ENCODE results near the gene TAC3.
"Not testable (repeated sequence)": the region's sequence is repeated elsewhere in the genome, so short reads cannot be mapped to it uniquely, and the experiment has no call there.

TAC3 gene

DNA sequence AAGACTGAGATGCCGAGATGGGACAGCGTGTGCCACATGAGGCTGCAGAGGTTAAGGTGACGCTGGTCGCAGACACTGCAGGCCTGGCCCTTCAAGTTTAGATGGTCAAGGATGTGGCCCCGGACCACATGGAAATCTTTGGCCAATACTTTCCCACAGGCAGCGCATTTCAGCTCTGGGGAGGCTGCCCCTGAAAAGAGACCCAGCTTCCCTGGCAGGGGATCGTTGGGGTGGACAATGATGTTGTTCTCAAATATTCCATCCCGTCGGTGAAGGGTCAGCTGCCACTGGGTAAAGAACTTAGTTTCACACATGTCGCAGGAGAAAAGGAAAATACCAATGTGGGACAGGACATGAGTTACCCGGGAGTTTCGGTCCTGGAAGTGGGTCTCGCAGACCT is 12.9 kb downstream of the TAC3 start:
- no peak for DNase-seq

DNA sequence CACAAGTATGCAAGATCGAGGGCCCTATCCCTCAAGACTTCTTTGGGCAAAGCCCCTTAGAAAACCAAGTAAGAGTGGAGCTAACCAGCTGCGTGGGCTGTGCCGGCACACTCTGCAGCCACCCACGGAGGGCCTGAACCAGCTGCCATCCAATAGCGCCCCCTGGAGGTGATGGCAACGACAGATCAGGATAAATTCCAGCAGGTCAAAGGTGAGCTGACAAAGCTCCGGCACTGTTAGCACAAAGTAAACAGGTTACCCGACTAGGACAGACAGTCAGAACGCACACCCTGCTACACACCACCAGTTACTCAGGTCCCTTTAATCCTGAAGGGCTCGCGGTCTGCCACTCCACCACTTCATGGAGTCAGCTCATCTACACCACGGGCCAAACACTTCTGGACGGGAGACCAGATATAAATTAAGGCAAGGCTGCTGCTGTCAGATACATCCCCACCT is 14.9 kb downstream of the TAC3 start:
- DNase-seq, result peak; percentile 67

DNA sequence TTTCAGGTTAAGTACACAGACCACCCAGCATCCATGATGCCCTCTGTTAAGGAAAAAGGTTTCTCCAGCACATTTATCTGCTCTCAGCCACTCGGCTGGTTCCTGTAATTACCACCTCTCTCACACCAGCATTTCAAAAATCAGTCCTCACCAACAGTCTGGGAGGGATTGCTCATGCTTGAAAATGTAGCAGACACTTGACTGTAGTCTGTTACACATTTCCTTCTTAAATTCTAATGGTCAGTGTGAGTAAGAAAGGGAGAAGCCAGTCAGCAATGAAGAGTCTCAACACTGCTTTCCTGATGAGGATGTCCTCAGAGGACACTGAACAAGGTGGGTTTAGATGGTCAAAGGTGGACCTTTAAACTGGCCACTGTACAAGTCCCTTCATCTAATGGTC is 15.9 kb downstream of the TAC3 start:
- DNase-seq, result no peak

DNA sequence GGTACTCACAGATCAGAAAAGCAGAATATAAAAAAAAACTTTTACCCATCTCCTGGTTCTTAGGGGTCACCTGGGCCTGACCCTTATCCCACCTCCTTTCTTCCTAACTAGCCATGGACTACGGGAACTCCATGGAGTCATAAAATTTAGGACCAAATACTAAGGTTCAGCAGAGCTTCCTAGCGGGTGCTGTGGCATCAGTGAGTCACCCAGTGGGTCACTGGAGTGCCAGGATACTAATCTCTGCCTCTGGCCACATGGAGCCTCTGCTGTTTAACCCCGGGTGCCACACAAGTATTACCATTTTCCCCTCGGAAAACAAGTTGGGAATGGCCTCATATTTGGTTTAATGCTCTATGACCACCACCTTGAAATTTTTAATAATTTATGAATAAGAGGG is 16.9 kb downstream of the TAC3 start:
- DNase-seq, result no peak

DNA sequence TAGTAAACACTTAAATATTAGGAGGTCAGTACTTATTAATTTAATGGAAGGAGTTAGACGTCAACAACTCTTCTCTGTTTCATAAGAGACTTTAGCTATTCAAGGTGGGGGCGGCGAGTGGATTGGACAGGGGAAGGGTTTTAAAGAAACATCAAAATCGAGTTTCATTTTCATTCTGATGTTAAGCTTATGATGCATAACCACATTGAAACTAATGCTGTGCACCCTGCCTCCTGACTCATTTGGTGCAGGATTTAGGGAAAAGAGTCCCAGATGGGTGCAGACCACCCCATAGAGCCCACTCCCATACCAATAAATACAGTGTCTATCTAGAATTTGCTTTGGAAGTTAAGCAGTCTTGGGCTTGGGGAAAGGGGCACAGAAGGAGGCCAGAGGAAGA is 17.3 kb downstream of the TAC3 start:
- no peak for DNase-seq

DNA sequence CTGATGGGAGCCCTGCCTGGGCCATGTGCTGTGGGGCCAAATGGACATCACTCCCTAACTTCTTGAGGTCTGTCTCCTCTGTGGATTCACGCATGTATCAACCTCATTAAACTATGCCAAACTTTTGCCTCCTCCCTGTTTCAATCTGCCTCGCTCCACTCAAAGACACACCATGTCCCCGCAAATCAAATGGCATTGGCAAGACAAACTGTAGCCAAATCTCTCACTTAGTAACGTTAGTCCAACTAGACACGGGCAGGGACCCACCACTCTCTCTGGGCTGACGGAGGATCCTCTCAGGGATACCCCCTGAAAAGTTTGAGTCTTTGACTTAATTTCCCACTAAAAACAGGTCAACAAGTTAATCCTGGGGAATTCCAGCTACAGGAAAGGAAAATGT is 18.0 kb downstream of the TAC3 start:
- DNase-seq, result no peak

DNA sequence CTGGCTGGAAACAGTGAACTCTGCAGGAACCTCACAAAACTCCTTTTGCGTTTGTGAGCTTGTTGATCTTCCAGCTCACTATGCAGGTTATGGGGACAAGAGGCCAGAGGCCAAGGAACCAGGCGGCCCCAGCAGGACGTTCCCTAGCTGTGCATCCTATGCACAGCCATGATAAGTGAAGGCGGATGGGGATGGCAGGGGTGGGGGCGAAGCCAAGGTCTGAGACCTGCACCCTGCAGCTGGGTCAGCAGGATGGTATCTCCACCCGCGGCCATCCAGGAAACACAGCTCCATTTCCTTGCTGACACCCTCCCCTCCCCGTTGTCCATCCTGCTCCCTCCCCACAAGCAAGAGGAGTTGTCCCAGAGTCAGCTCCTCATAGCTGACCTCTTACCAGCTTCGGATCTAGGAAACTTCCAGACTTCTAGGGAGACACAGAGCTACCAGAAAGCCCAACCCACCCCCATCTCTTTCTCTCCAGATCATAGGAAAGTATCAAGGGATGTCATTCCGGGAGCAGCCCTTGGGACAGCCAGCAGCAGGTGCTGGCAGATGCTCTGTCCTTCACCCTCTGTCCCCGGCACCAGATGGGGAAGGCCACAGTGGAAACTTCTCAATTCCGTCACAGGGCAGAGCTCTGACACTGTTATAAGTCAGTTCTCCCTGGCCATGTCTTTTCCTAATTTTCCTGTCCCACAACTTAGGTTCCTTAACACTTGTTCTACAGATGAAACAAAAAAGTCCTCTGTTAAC is 19.4 kb downstream of the TAC3 start:
- DNase-seq, result no peak

DNA sequence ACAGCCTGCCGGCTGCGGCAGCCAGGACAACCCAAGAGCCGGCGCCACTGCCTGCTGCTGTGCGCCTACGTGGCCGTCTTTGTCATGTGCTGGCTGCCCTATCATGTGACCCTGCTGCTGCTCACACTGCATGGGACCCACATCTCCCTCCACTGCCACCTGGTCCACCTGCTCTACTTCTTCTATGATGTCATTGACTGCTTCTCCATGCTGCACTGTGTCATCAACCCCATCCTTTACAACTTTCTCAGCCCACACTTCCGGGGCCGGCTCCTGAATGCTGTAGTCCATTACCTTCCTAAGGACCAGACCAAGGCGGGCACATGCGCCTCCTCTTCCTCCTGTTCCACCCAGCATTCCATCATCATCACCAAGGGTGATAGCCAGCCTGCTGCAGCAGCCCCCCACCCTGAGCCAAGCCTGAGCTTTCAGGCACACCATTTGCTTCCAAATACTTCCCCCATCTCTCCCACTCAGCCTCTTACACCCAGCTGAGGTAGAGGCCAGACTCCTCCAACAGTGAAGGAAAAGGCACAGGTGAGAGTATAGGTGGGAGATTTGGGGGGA is 20.3 kb downstream of the TAC3 start:
- DNase-seq, result no peak

DNA sequence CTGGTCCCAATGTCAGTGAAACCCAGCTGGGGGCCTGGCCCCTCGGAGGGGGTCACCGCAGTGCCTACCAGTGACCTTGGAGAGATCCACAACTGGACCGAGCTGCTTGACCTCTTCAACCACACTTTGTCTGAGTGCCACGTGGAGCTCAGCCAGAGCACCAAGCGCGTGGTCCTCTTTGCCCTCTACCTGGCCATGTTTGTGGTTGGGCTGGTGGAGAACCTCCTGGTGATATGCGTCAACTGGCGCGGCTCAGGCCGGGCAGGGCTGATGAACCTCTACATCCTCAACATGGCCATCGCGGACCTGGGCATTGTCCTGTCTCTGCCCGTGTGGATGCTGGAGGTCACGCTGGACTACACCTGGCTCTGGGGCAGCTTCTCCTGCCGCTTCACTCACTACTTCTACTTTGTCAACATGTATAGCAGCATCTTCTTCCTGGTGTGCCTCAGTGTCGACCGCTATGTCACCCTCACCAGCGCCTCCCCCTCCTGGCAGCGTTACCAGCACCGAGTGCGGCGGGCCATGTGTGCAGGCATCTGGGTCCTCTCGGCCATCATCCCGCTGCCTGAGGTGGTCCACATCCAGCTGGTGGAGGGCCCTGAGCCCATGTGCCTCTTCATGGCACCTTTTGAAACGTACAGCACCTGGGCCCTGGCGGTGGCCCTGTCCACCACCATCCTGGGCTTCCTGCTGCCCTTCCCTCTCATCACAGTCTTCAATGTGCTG is 21.0 kb downstream of the TAC3 start:
- DNase-seq, result no peak

DNA sequence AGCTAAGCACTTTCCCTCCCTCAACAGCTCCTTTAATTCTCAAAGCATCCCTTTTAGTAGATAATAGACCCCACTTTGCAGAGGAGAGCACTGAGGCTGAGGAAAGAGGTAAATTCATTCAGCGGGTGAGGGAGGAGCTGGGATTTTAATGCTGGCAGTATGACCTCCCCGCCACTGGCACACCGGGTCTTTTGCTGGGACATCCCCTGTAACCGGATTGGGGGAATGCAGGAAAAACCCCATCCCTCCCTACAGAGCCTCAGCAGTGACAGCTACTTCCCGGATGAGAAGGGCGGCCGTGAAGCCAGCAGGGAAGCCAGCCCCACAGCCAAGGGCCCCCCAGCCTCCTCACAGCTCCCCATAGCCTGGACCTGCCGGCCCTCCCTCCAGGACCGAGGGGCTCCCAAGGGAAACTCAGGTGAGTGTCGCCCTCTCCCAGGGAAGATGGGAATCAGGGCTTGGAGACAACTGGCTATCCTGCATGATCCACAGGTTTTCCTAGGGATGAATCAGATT is 22.0 kb downstream of the TAC3 start:
- no peak for DNase-seq

DNA sequence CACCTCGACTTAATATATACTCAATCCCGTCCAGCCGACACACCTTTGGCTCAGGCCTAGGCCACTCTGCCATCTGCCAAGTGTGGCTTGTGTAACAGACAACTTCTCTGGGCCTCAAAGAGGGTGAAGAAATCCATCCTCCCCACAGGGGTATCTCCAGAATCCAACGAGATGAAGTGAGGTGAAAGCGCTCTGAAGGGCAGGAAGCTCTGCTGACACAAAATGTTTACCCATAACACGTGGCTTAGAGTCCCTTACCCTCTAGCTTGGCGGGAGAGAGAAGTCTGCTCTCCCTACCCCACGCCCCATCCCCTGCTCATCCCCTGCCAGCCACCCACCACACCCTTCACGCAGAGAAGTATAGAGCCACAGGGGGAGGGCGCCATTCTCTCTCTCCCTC is 23.0 kb downstream of the TAC3 start:
- no peak for DNase-seq

DNA sequence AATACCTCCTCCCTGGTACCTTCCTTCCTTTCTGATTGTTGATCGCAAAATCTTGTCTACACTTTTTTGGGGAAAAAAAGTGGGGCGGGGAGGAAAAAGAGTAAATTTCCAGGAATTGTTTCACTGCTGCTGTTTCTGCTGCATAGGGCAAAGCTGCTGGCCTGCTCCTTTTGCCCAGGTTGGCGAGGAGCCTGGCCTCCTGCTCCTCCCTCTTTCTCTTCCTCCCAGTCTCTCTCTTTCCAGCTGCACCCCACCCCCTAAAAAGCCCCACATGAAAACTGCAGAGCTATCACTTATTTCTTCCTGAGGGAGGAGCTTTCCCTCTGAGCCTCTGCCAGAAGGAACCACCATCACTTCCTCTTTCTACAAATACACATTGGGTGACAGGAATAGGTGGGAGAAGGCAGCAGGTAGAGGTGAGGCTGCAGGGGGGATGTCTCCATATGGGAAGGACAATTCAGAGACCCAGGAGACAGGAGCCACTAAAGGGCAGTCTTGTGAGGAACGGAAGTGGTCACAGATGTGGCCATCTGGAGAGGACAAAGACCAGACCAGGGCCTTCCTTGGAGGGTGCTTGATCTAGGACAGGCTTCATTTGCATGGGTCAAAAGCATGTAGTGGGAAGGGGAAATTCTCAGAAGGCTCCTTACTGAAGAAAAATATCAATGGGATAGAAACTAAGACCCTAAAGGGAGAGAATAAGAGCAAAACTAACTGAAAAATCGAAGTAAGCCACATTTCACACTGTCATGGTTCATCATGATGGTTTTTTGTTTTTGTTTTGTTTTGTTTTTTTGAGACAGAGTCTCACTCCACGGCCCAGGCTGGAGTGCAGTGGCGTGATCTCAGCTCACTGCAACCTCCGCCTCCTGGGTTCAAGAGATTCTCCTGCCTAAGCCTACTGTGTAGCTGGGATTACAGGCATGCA is 24.7 kb downstream of the TAC3 start:
- DNase-seq, result no peak

DNA sequence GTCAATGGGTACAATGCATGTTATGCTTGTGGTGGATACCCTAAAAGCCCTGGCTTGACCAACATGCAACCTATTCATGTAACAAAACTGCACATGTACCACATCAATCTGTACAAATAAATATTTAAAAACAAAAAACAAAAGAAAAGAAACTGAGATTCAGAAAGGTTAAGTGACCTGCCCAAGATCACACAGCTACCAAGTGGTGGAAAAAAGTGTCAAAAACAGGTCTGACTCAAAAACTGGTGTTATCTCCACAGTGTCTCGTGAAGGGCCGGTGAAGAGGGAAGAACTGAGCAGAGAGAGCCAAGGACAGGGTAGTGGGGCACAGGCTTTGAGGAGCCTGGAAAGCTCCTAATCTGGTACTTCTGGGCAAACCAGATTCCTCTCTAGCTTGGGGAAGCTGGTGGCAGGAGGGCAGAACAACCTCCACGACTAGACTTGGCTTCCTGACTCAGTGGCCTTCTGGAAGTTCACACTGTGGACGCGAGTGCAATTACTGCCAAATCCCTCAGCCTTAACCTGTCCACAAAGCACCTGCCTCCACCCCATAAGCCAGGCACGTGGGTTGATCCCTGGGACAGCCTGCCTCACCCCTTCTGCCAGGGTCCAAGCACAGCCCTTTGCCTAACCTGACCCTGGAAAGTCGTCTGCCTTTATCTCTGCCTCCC is 25.5 kb downstream of the TAC3 start:
- DNase-seq, result no peak

DNA sequence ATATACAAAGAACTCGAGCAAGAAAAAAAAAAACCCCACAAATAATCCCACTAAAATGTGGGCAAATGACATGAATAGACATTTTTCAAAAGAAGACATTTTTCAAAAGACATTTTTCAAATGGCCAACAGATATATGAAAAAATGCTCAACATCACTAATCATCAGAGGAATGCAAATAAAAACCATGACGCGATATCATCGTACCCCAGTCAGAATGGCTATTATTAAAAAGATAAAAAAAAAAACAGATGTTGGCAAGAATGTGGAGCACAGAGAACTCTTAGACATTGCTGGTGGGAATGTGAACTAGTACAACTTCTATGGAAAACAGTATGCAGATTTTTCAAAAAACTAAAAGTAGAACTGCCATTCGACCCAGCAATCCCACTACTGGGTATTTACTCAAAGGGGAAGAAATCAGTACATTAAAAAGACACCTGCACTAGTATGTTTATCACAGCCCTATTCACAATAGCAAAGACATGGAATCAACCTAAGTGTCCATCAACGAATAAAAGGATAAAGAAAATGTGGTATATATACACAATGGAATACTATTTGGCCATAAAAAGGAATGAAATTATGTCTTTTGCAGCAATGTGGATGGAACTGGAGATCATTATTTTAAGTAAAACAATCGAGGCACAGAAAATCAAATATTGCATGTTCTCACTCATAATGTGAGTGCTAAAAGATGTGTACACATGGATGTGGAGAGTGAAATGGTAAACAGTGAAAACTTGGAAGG is 26.3 kb downstream of the TAC3 start:
- no peak for DNase-seq

DNA sequence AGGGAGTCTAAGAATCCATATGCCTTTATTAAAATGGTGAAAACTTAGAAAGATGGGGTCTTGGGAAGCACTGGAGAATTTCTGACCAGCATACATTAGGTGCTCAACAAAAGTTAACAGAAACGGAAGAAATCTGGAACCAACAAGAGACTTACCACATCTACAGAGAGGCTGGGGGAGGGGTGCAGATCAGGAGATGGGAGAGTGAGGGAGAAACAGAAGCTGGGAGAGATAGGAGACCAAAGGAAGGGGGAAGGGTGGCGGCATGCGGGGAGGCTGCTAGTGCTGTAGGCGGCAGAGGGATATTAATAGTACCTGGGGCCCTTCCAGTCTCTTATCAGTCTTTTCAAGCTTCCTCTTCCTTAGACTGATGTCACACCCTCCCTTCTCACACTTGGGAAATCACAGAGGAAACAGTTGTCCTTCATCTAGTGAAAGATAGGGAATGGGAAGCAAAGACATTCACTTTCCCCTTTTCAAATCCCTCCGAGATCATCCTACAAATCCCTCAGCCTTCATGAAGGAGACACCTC is 28.1 kb downstream of the TAC3 start:
- DNase-seq, result no peak

DNA sequence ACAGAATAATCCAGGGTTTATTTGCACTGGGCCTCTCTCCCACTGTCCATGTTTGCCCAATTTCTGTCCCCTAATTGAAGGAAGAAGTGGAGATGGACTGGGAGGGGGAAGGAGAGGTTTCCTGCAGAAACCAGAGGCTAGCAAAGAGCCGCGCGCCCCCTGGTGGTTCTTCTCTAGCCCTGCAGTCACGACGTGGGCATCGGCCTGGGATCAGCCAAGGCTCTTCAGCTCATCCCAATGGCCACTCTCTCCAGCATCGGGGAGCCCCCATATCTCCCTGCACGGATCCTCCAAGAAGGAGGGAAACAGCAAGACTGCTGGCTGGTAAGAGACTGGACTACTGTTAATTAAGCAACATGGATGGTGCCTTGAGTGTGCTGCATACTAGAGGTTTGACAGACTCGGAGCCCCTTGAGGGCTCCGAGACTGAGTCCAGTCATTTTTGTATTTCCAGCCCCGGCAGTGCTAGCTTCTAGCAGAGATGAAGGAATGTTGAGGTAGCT is 28.7 kb downstream of the TAC3 start:
- peak; percentile 59 for DNase-seq

DNA sequence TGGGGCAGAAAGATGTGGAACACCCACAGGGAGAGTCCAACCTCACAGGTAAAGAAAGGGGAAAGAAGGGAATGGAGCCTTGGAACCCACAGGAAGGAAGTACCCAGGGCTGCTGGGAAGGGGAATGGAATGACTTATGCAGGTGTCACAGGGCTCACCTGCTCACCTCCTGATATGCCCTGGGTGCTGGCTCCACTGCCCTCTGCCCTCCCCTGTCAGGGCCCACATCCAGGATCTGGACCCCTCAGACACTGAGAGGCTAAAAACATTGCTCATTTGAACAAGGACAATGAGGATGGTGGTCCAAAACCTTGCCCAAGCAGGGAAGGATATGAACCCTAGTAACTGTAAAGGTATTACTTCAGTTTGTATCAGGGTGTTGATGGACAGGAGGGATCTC is 29.3 kb downstream of the TAC3 start:
- DNase-seq, result no peak

DNA sequence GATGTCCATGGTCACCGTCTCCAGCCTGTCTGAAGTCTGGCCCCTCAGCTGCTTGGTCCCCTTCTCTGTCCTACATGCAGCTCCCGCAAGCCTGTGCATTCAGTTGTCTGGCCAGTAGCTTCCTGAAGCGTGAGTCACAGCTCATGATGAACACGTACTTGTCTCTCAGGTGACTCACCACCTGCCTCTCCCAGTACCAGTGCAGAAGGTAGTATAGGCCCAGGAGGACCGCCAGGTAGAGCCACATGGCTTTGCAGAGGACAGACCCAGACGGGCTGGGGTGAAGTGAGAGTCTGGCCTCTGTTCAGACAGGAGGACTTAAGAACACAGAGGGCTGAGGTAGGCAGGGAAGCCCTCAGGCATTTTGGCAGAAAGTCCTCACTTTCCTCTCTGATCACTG is 30.6 kb downstream of the TAC3 start:
- DNase-seq, result not testable (repeated sequence)

DNA sequence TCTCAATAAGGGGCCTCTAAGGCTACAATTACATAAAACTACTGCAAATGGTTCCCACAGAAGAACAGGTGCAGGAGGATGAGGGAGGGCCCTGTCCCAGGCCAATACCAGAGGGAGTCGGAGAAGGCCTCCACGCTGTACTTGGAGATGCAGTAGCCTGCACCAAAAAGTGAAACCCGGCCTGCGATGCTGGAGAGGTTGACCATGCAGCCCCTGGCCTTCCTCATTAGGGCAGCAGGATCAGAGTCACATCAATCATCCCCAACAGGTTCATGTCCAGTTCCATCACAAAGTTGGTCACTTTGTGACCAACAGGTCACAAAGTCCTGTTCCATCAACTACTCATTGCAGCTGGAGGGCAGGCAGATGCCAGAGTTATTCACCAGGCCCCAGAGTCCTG is 32.9 kb downstream of the TAC3 start:
- DNase-seq, result no peak

DNA sequence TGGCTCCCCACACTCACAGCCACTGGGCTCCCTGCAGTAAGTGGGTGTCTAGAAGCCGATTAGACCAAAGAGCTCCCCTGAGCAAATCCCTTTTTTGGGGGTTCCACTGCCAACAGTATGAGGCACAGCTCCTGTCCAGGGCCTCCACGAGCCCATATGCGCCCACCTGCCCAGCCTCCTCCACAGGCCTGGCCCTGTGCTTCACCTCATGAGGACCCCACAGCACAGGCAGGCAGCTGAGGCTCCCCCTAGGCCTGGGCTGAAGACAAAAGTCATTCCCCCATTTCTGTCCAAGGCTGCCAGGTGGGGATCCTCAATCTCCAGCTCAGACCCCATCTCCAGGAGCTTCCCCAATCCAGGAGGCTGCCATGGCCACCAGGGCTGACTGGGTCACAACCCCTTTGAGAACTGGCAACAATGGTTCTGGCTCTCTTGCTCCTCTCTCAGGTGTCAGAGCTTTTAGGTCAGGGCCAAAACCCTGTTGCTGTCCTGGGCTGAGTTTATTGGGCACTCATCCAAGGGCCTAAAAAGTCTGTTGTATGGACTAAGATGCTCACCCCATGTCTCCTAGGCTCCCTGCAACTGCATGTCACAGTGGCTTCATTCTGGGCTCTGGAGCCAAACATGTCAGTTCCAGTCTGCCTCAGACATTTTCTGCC is 33.6 kb downstream of the TAC3 start:
- not testable (repeated sequence) for DNase-seq
